HepG2 (cell line): Measurements from ENCODE around the gene IFIT2. TPM values are rescaled to one million over a fixed set of nuclear protein-coding genes. Genes with fewer than 3 reads are reported as not detected.

ENCODE experiments used
- ATAC-seq: fragments of 200-7000 bp; cut with Tn5 transposase; 3 replicates; pipeline ENCODE4 v1.9.1; 2020; ENCODE audit warnings: mild to moderate bottlenecking, moderate library complexity
- BruUV-seq: library from RNA; stranded (reverse); fragments of 400-500 nt; replicated peaks from 2 replicates; lab custom pipeline; 2021; lab: Mats Ljungman, UMichigan
- CTCF ChIA-PET: fragments of 300-600 bp; formaldehyde crosslinking; extraction: SDS; loops from one replicate; lab custom pipeline; 2021; ENCODE audit warnings: low total read pairs, inconsistent platforms, low intra/inter-chr PET ratio; lab: Yijun Ruan, JAX
- POLR2A ChIA-PET: fragments of 350-600 bp; sonication (Branson Sonifier 250); formaldehyde crosslinking; loops from one replicate; lab custom pipeline; 2020; ENCODE audit warnings: antibody characterized with exemption, inconsistent platforms; lab: Yijun Ruan, JAX
- DNase-seq: peaks from one replicate; pipeline ENCODE4 v3.0.0-alpha.2; 2015; ENCODE audit warnings: low spot score
- FAIRE-seq: peaks from 3 replicates; lab custom pipeline; 2011; peaks lifted over from hg19 to GRCh38; lab: Jason Lieb, UNC
- H2AFZ ChIP-seq: one replicate; pipeline ENCODE4 v1.6.1; 2011; ENCODE audit warnings: low read length, inconsistent platforms
- H3K27ac ChIP-seq: fragments of 300-600 bp; 3 replicates; pipeline ENCODE4 v1.8.0; 2011; ENCODE audit warnings: mixed run types, mild to moderate bottlenecking, mixed read lengths, low read length, inconsistent platforms; ENCODE audit not compliant: insufficient read depth; ENCODE audit errors: extremely low read length
- H3K27me3 ChIP-seq, 2 experiments: fragments of 200-600 bp in 1 of 2; 2 replicates in 1 of 2; 3 replicates in 1 of 2; pipeline versions ENCODE4 v1.6.0 to v1.8.0; 2011; ENCODE audit warnings: low read length in 2 of 2, mild to moderate bottlenecking in 2 of 2, moderate library complexity in 2 of 2, inconsistent platforms in 1 of 2; ENCODE audit not compliant: insufficient read depth in 2 of 2, control insufficient read depth in 1 of 2
- H3K36me3 ChIP-seq, 2 experiments: fragments of 200-600 bp in 1 of 2; replicated peaks in 1 of 2; 2 replicates in 1 of 2; 3 replicates in 1 of 2; pipeline versions ENCODE4 v1.5.1 to v1.8.0; 2011; ENCODE audit warnings: low read length in 2 of 2, inconsistent platforms in 1 of 2; ENCODE audit not compliant: insufficient read depth in 2 of 2, control insufficient read depth in 1 of 2
- H3K4me1 ChIP-seq: 2 replicates; pipeline ENCODE4 v1.5.1; 2012; ENCODE audit warnings: low read length, inconsistent platforms; ENCODE audit not compliant: insufficient read depth
- H3K4me2 ChIP-seq: 2 replicates; pipeline ENCODE4 v1.6.0; 2011; ENCODE audit warnings: low read depth, low read length, inconsistent platforms
- H3K4me3 ChIP-seq, 3 experiments: fragments of 200-600 bp in 1 of 3; sonication (generic), shearing (Covaris generic) in 1 of 3; replicated peaks in 1 of 3; 2 replicates each; pipeline ENCODE4 v1.5.1; 2011 to 2016; ENCODE audit warnings: low read length in 3 of 3, inconsistent platforms in 2 of 3, low read depth in 2 of 3, mild to moderate bottlenecking in 2 of 3, control low read depth in 1 of 3, mixed read lengths in 1 of 3; ENCODE audit not compliant: insufficient read depth in 1 of 3
- H3K79me2 ChIP-seq: one replicate; pipeline ENCODE4 v1.6.1; 2011; ENCODE audit warnings: low read length, inconsistent platforms; ENCODE audit not compliant: insufficient read depth
- H3K9ac ChIP-seq: 2 replicates; pipeline ENCODE4 v1.6.0; 2011; ENCODE audit warnings: mild to moderate bottlenecking, low read depth, low read length, inconsistent platforms; ENCODE audit not compliant: insufficient read depth
- H3K9me3 ChIP-seq: 2 replicates; pipeline ENCODE4 v1.5.1; 2012; ENCODE audit warnings: mild to moderate bottlenecking, low read length
- H4K20me1 ChIP-seq: 2 replicates; pipeline ENCODE4 v1.6.0; 2011; ENCODE audit warnings: inconsistent platforms, mild to moderate bottlenecking, low read length, moderate library complexity; ENCODE audit not compliant: insufficient read depth
- ELF1 ChIP-seq: sonication (generic); formaldehyde crosslinking; IDR thresholded peaks from 2 replicates; pipeline ENCODE4 v1.4.0; 2020; ENCODE audit warnings: missing genetic modification reagents
- ELF3 ChIP-seq: IDR thresholded peaks from 2 replicates; pipeline ENCODE4 v1.6.1; 2016; ENCODE audit warnings: missing genetic modification reagents, missing compliant biosample characterization
- KDM1A ChIP-seq: IDR thresholded peaks from 2 replicates; pipeline ENCODE4 v1.6.1; 2016; ENCODE audit warnings: missing compliant biosample characterization
- MATR3 ChIP-seq: sonication (generic); formaldehyde crosslinking; IDR thresholded peaks from 2 replicates; pipeline ENCODE4 v1.4.0; 2020; ENCODE audit warnings: missing genetic modification reagents
- NCOA5 ChIP-seq: sonication (generic); formaldehyde crosslinking; IDR thresholded peaks from 2 replicates; pipeline ENCODE4 v1.4.0; 2020; ENCODE audit warnings: missing genetic modification reagents
- POLR2AphosphoS5 ChIP-seq: IDR thresholded peaks from 2 replicates; pipeline ENCODE4 v1.6.1; 2012; ENCODE audit warnings: low read depth, low read length
- SNAPC2 ChIP-seq: sonication (generic); formaldehyde crosslinking; IDR thresholded peaks from 2 replicates; pipeline ENCODE4 v1.8.1; 2022; ENCODE audit warnings: mild to moderate bottlenecking, missing genetic modification reagents
- SSRP1 ChIP-seq: IDR thresholded peaks from 2 replicates; pipeline ENCODE4 v1.6.1; 2016; ENCODE audit warnings: control low read depth
- TCF12 ChIP-seq, 2 experiments: fragments of 450-650 bp in 1 of 2; sonication (generic) in 1 of 2; formaldehyde crosslinking in 1 of 2; IDR thresholded peaks; 2 replicates each; pipeline versions ENCODE4 v1.6.1 to v1.8.0; 2017 to 2022; ENCODE audit warnings: antibody characterized with exemption in 1 of 2, mild to moderate bottlenecking in 1 of 2, missing genetic modification reagents in 1 of 2, moderate library complexity in 1 of 2
- TCF7L2 ChIP-seq: IDR thresholded peaks from 2 replicates; pipeline ENCODE4 v1.6.1; 2011; ENCODE audit warnings: mild to moderate bottlenecking, low read depth, low read length, moderate library complexity
- TSC22D2 ChIP-seq: sonication (generic); formaldehyde crosslinking; IDR thresholded peaks from 2 replicates; pipeline ENCODE4 v1.5.1; 2020; ENCODE audit warnings: missing genetic modification reagents, mild to moderate bottlenecking, borderline replicate concordance
- ZMYM4 ChIP-seq: sonication (generic); formaldehyde crosslinking; IDR thresholded peaks from 2 replicates; pipeline ENCODE4 v1.8.1; 2023; ENCODE audit warnings: mild to moderate bottlenecking, missing genetic modification reagents
- ZNF337 ChIP-seq: sonication (generic); formaldehyde crosslinking; IDR thresholded peaks from 2 replicates; pipeline ENCODE4 v1.5.1; 2020; ENCODE audit warnings: missing genetic modification reagents, low read depth, mild to moderate bottlenecking, borderline replicate concordance
- ZNF484 ChIP-seq: sonication (generic); formaldehyde crosslinking; IDR thresholded peaks from 2 replicates; pipeline ENCODE4 v1.5.1; 2020; ENCODE audit warnings: mild to moderate bottlenecking, low read depth, missing genetic modification reagents, borderline replicate concordance
- ZNF605 ChIP-seq: sonication (generic); formaldehyde crosslinking; IDR thresholded peaks from 2 replicates; pipeline ENCODE4 v1.8.0; 2022; ENCODE audit warnings: mild to moderate bottlenecking, missing genetic modification reagents
- ZNF7 ChIP-seq: IDR thresholded peaks from 2 replicates; pipeline ENCODE4 v1.6.1; 2016; ENCODE audit warnings: missing biosample characterization, missing genetic modification reagents
- ZNF773 ChIP-seq: sonication (generic); formaldehyde crosslinking; IDR thresholded peaks from 2 replicates; pipeline ENCODE4 v1.4.0; 2020; ENCODE audit warnings: missing genetic modification reagents, borderline replicate concordance
- WGBS: methylation state at CpG from one replicate; pipeline ENCODE4 v1.1.6; 2017; ENCODE audit warnings: low lambda C conversion rate; 5-methylcytosine and 5-hydroxymethylcytosine counted together
- in situ Hi-C: cut with HindIII; loops from 2 replicates; pipeline ENCODE4 v1.10.0; 2017; ENCODE audit warnings: low pct_unique_long_range_greater_than_20kb; ENCODE audit not compliant: extremely low pct_ligation_motif_present
- intact Hi-C: fragments of 100-400 bp; cut with micrococcal nuclease; formaldehyde crosslinking; loops from one replicate; pipeline ENCODE4 v1.10.0; 2022; ENCODE audit not compliant: unreplicated experiment
- polyA plus RNA-seq, 8 experiments: library from polyadenylated mRNA; depleted of rRNA in 3 of 8; stranded (reverse) in 7 of 8; unstranded in 1 of 8; fragments of >200 nt; fragmentation: Illumina TruSeq in 4 of 8; extraction: Trizol in 4 of 8; gene quantifications; 2 replicates each; pipeline versions ENCODE4 v1.2.1 to v1.2.3, GENCODE V29; 2011 to 2016; ENCODE audit warnings: low read depth in 4 of 8, missing spikeins in 1 of 8, mixed read lengths in 1 of 8; ENCODE audit not compliant: insufficient read depth in 1 of 8
- total RNA-seq, 5 experiments: library from RNA; depleted of rRNA; stranded (reverse); fragments of >200 nt; fragmentation: Illumina TruSeq; extraction: Trizol; gene quantifications; 2 replicates each; pipeline ENCODE4 v1.2.3, GENCODE V29; 2016; ENCODE audit warnings: low read depth in 1 of 5
- TF ChIP-seq, protein P1 (sequence below): fragments of 450-650 bp; IDR thresholded peaks from 2 replicates; pipeline ENCODE4 v1.6.1; 2017
- TF ChIP-seq, protein P2 (sequence below): sonication (generic); formaldehyde crosslinking; IDR thresholded peaks from 2 replicates; pipeline ENCODE4 v1.5.1; 2020; ENCODE audit warnings: mild to moderate bottlenecking, missing genetic modification reagents, borderline replicate concordance
- TF ChIP-seq, protein P3 (sequence below): sonication (generic); formaldehyde crosslinking; IDR thresholded peaks from 2 replicates; pipeline ENCODE4 v1.5.1; 2020; ENCODE audit warnings: mild to moderate bottlenecking, missing genetic modification reagents

Gene IFIT2
- total and polyA plus RNA-seq, 2 of the 13 experiments (the other 11 are each of a cell fraction or from before 2014, with no cell fraction given), result 0.04 to 0.15 TPM

DNA sequence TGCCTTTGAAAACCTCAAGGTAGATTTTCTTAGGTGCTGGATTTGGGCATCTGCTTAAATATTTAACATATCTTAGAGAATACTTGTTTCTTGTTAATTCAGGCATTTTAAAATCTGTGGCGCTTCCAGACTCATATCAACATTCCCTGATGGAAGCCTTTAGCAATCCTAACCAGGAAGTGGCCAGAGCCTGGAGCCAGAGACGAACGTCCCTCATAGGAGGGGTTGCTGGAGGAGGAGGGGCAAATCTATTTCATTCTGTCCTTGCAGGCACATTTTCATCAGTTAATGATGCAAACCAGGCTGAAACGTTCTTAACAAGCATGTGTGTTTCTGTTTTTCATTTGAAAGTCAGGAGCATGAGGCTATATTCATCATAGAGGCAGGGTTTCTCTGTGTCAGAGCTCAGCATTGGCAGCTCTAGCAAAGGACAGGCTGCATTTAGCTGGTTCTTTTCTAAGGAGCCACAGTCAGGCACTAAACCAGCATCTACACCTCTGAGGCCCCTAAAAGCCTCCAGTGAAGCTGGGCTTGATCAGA is 17.8 kb upstream of the IFIT2 start:
- H3K9ac ChIP-seq, result peak overlapping the region; percentile 31; the same call in 1 of the 2 replicates
- H3K27ac ChIP-seq, result no peak overlapping the region
- no TSS peak for BruUV-seq
- H3K4me1 ChIP-seq, result peaks cover 21% of the 10 kb centered on the region
- no peaks in the 10 kb centered on the region for H3K36me3 ChIP-seq
- POLR2A ChIA-PET, result interaction anchor here (0.7 to 0.8 kb wide), 2 partner anchors 14 to 18 kb away, joined by 3 read pairs; partner anchors contain the start of gene IFIT2
- H3K4me2 ChIP-seq, result peak overlapping the region; percentile 79
- H4K20me1 ChIP-seq, result no peaks in the 10 kb centered on the region
- intact Hi-C loops, result no loop called here
- H3K79me2 ChIP-seq, result no peaks in the 10 kb centered on the region
- FAIRE-seq, result no peak
- no peaks in the 10 kb centered on the region; a peak in 1 of 5 replicates for H3K27me3 ChIP-seq
- H3K4me3 ChIP-seq, result peak overlapping the region; percentile 28 to 49 (median 31); a peak in 4 of 6 replicates
- WGBS, result 11% methylated on average over 4 of the region's 4 CpGs
- H3K9me3 ChIP-seq, result no peaks in the 10 kb centered on the region
- peak overlapping the region; percentile 75 for H2AFZ ChIP-seq
- in situ Hi-C loops, result no loop called here
- DNase-seq, result peak; percentile 16
- CTCF ChIA-PET, result no interaction called here
- ATAC-seq, result peak; percentile 96
- TF ChIP-seq POLR2AphosphoS5 (peak; percentile 37; the same call in 1 of the 2 replicates), TSC22D2 (CRISPR knock-in tag) (no peak), NCOA5 (CRISPR knock-in tag) (no peak), ELF3 (CRISPR knock-in tag) (peak; percentile 79), ZNF7 (CRISPR knock-in tag) (no peak), ZNF773 (no peak), MATR3 (CRISPR knock-in tag) (no peak), ZMYM4 (CRISPR knock-in tag) (no peak), ZNF605 (peak; percentile 67; the same call in 1 of the 2 replicates), TCF12 (IDR thresholded peaks at IDR 0.05) (no peak), TCF12 (CRISPR knock-in tag; IDR thresholded peaks at IDR 0.05) (no peak), ZNF337 (CRISPR knock-in tag) (no peak), SSRP1 (CRISPR knock-in tag) (no peak), ZNF484 (no peak), SNAPC2 (CRISPR knock-in tag) (no peak), KDM1A (CRISPR knock-in tag) (no peak), ELF1 (peak; percentile 91), TCF7L2 (no peak)
- TF ChIP-seq, protein P1, sequence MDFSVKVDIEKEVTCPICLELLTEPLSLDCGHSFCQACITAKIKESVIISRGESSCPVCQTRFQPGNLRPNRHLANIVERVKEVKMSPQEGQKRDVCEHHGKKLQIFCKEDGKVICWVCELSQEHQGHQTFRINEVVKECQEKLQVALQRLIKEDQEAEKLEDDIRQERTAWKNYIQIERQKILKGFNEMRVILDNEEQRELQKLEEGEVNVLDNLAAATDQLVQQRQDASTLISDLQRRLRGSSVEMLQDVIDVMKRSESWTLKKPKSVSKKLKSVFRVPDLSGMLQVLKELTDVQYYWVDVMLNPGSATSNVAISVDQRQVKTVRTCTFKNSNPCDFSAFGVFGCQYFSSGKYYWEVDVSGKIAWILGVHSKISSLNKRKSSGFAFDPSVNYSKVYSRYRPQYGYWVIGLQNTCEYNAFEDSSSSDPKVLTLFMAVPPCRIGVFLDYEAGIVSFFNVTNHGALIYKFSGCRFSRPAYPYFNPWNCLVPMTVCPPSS, result no peak
- TF ChIP-seq, protein P2, sequence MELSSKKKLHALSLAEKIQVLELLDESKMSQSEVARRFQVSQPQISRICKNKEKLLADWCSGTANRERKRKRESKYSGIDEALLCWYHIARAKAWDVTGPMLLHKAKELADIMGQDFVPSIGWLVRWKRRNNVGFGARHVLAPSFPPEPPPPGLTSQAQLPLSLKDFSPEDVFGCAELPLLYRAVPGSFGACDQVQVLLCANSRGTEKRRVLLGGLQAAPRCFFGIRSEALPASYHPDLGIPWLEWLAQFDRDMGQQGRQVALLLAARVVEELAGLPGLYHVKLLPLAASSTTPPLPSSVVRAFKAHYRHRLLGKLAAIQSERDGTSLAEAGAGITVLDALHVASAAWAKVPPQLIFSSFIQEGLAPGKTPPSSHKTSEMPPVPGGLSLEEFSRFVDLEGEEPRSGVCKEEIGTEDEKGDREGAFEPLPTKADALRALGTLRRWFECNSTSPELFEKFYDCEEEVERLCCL (CRISPR knock-in tag), result no peak
- TF ChIP-seq, protein P3, sequence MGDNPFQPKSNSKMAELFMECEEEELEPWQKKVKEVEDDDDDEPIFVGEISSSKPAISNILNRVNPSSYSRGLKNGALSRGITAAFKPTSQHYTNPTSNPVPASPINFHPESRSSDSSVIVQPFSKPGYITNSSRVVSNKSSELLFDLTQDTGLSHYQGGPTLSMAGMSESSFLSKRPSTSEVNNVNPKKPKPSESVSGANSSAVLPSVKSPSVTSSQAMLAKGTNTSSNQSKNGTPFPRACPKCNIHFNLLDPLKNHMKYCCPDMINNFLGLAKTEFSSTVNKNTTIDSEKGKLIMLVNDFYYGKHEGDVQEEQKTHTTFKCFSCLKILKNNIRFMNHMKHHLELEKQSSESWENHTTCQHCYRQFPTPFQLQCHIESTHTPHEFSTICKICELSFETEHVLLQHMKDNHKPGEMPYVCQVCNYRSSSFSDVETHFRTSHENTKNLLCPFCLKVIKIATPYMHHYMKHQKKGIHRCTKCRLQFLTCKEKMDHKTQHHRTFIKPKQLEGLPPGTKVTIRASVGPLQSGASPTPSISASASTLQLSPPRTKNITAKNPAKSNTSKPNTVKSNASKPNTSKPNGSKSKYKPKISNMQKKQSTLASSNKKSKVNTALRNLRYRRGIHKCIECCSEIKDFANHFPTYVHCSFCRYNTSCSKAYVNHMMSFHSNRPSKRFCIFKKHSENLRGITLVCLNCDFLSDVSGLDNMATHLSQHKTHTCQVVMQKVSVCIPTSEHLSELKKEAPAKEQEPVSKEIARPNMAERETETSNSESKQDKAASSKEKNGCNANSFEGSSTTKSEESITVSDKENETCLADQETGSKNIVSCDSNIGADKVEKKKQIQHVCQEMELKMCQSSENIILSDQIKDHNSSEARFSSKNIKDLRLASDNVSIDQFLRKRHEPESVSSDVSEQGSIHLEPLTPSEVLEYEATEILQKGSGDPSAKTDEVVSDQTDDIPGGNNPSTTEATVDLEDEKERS (CRISPR knock-in tag), result no peak
